GM18520 (cell line): Measurements from ENCODE around the gene HADH.
"Not testable (repeated sequence)": the region's sequence is repeated elsewhere in the genome, so short reads cannot be mapped to it uniquely, and the experiment has no call there.

ENCODE experiments used
- ATAC-seq: cut with Tn5 transposase; IDR thresholded peaks from one replicate; pipeline ENCODE4 v1.9.1; 2021; ENCODE audit not compliant: unreplicated experiment

Gene HADH

GRCh38 chr4:107994894-107995293 lies 5.2 kb downstream of the HADH start:
- ATAC-seq, result no peak

- ATAC-seq, result no peak
These were observed 7.5 kb downstream of the HADH start for GRCh38 chr4:107996949-107997788.

- no peak for ATAC-seq
These were observed 8.1 kb downstream of the HADH start for GRCh38 chr4:107997794-107998193.

- no peak for ATAC-seq
These were observed 10.3 kb downstream of the HADH start for GRCh38 chr4:107999932-108000539.

- no peak for ATAC-seq
These were observed 11.9 kb downstream of the HADH start for GRCh38 chr4:108001540-108002135.

- no peak for ATAC-seq
These were observed 14.4 kb downstream of the HADH start for GRCh38 chr4:108003982-108004515.

GRCh38 chr4:108004646-108005045 lies 15.0 kb downstream of the HADH start:
- ATAC-seq, result no peak

GRCh38 chr4:108005807-108006206 lies 16.1 kb downstream of the HADH start:
- ATAC-seq, result no peak

- ATAC-seq, result no peak
These were observed 16.7 kb downstream of the HADH start for GRCh38 chr4:108006361-108006760.

- no peak for ATAC-seq
These were observed 18.3 kb downstream of the HADH start for GRCh38 chr4:108007984-108008383.

GRCh38 chr4:108008721-108009120 lies 19.0 kb downstream of the HADH start:
- ATAC-seq, result no peak

GRCh38 chr4:108010167-108010566 lies 20.5 kb downstream of the HADH start:
- no peak for ATAC-seq

GRCh38 chr4:108012382-108012781 lies 22.7 kb downstream of the HADH start:
- ATAC-seq, result not testable (repeated sequence)

- ATAC-seq, result no peak
These were observed 23.6 kb downstream of the HADH start for GRCh38 chr4:108013327-108013726.

- ATAC-seq, result no peak
These were observed 24.3 kb downstream of the HADH start for GRCh38 chr4:108013955-108014354.

- no peak for ATAC-seq
These were observed 28.6 kb downstream of the HADH start for GRCh38 chr4:108018040-108018883.

GRCh38 chr4:108018884-108019187 lies 29.1 kb downstream of the HADH start:
- no peak for ATAC-seq

- no peak for ATAC-seq
These were observed 34.6 kb downstream of the HADH start for GRCh38 chr4:108024085-108024877.

GRCh38 chr4:108024878-108025165 lies 35.1 kb downstream of the HADH start:
- ATAC-seq, result no peak

GRCh38 chr4:108029016-108029720 lies 39.5 kb downstream of the HADH start:
- ATAC-seq, result no peak
